ENCODE measurements around the gene LGALS4. TPM values are rescaled to one million over a fixed set of nuclear protein-coding genes. Genes with fewer than 3 reads are reported as not detected.
"Not testable (repeated sequence)": the region's sequence is repeated elsewhere in the genome, so short reads cannot be mapped to it uniquely, and the experiment has no call there.

Gene LGALS4
- total RNA-seq, 1 experiment from 2014 or later = not detected

DNA sequence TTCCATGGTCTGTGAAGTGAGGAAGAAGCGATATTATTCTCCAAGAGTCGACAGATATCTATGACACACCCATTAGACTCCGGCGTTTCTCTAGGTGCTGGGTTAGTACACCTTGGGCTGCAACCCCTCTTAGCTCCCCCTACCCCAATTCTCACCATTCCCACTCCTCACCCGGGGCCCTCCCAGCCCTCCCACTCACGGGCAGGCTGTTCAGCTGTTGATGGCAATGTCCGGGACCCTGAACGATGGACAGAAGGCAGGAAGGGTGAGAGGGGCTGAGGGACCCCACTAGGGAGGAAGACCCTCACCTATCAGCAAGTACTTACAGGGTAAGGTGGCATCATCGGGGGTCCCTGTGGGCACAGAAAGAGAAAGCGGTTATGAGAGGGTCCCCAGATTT is 9.2 kb downstream of the LGALS4 start:
- DNase-seq (ENCODE audit: low spot score) = no peak
- in situ Hi-C loops (cut with HindIII; ENCODE audit: low sequenced_read_pairs) = no loop called here

DNA sequence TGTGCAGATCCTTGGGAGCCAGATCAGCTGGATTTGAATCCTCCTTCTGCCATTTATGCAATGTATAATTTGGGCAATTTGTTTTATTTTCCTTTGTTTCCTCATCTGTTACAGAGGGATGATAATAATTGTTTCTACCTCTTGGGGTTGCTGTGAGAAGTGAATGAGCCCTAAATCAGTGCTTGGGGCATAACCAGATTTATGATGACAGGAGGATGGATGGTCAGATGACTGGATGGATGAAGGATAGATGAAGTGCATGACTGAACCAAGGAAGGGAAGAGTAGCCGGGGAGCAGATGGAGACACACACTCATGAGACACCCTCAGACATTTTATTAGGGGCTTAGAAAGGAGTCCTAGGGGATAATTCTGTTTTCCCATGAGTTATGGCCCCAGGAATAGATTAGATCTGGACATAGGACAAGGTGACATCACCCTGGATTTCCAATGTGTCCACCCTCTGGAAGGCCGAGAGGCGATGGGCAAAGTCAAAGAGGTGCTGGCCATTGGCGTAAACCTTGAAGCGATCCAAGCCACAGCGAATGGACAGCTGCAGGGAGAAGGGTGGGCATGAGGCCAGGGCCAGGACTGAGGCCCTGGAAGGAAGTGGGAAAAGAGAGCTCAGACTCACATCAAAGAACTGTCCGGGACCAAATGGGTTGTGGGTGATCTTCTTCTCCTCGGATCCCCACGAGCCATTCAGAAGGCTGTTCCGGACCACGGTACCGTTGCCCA is 11.2 kb downstream of the LGALS4 start:
- no peak for DNase-seq (ENCODE audit: low spot score)
- in situ Hi-C loops (cut with HindIII; ENCODE audit: low sequenced_read_pairs) = no loop called here

DNA sequence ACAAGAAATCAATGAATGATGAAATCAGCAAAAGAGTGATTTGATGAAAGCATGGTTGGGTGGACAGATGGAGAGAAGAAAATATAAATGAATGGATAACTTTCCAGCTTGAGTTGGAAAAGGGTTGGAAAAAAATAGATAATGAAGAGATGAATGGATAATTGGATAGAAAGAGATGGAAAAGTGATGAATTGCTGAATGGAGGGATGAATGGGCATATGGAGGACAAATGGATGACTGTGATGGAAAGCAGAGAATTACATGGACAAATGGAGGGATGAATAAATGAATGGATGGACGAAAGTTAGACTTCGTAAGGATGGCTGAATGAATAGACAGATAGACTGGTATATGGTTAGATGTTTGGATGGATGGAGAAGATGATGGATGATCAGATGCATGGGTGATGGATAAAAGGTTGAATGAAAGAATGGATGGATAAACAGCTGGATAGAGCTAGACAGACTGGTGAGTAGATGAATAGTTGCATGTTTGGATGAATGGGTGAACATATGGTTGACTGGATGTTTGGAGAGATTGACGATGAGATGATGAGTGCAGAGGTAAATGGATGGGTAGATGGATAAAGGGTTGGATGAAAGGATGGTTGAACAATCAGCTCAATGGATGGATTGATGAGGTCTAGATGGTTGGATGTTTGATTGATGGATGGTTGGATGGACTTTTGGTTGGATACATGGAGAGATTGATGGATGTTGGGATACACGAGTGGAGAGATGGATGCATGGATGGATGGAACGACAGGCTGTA is 12.0 kb downstream of the LGALS4 start:
- DNase-seq (ENCODE audit: low spot score) = no peak
- in situ Hi-C loops (cut with HindIII; ENCODE audit: low sequenced_read_pairs) = no loop called here

DNA sequence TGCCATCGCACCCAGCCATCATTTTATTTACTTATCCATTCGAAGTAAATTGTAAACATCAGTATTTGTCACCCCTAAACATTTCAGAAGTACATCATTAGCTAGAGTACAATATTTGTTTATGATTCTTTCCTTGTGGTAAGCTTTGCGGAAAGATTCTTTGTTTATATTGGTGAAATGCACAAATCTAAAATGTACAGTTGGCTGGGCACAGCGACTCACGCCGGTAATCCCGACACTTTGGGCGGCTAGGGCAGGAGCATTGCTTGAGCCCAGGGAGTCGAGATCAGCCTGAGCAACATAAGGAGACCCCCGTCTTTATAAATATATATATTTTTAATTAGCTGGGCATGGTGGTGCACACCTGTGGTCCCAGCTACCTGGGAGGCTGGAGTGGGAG is 13.6 kb downstream of the LGALS4 start:
- in situ Hi-C loops (cut with HindIII; ENCODE audit: low sequenced_read_pairs) = no loop called here
- DNase-seq (ENCODE audit: low spot score) = no peak

DNA sequence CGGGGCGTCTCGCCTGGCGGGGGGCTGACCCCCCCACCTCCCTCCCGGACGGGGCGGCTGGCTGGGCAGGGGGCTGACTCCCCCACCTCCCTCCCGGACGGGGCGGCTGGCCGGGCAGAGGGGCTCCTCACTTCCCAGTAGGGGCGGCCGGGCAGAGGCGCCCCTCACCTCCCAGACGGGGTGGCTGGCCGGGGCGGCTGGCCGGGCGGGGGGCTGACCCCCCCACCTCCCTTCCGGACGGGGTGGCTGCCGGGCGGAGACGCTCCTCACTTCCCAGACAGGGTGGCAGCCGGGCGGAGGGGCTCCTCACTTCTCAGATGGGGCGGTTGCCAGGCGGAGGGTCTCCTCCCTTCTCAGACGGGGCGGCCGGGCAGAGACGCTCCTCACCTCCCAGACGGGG is 15.0 kb downstream of the LGALS4 start:
- in situ Hi-C loops (cut with HindIII; ENCODE audit: low sequenced_read_pairs); DNase-seq (ENCODE audit: low spot score): not testable (repeated sequence)

DNA sequence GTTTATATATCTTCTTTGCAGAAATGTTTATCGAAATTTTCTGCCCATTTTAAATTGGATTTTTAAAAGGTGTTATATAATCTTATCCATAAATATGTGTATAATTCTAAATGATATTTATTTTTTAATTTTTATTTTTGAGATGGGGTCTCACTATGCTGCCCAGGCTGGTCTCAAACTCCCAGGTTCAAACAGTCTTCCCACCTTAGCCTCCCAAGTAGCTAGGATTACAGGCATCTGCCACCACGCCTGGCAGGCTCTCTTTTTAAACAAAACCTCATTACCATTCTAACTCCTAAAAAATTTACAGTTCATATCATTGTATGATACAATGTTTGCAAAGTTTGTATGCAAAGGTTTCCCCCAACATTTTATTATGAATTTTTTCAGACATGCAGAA is 16.6 kb downstream of the LGALS4 start:
- in situ Hi-C loops (cut with HindIII; ENCODE audit: low sequenced_read_pairs) = no loop called here
- no peak for DNase-seq (ENCODE audit: low spot score)

DNA sequence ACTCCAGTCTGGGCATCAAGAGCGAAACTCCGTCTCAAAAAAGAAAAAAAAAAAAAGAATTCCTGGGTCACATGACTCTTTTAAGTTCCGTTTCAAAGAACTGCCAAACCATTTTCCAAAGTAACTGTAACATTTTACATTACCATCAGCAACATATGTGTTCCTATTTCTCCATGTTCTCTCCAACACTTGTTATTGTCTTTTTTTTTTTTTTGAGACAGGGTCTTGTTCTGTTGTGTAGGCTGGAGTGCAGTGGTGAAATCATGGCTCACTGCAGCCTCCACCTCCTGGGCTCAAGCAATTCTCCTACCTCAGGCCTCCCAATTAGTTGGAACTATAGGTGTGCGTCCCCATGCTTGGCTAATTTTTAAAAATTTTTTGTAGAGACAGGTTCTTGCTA is 17.2 kb downstream of the LGALS4 start:
- DNase-seq (ENCODE audit: low spot score) = no peak
- in situ Hi-C loops (cut with HindIII; ENCODE audit: low sequenced_read_pairs) = no loop called here

DNA sequence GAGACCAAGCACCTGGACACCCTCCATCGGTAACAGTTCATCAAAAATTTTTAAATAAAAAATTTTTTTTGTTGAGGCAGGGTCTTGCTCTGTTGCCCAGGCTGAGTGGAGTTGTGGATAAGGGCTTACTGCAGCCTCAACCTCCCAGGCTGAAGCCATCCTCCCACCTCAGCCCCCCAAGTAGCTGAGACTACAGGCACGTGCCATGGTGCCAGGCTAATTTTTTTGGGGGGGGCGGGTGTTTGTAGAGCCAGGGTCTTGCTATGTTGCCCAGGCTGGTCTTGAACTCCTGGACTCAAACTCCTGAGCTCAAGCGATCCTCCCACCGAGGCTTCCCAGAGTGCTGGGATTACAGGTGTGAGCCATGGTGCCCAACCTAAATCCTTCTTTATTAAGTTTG is 19.1 kb downstream of the LGALS4 start:
- in situ Hi-C loops (cut with HindIII; ENCODE audit: low sequenced_read_pairs) = no loop called here

DNA sequence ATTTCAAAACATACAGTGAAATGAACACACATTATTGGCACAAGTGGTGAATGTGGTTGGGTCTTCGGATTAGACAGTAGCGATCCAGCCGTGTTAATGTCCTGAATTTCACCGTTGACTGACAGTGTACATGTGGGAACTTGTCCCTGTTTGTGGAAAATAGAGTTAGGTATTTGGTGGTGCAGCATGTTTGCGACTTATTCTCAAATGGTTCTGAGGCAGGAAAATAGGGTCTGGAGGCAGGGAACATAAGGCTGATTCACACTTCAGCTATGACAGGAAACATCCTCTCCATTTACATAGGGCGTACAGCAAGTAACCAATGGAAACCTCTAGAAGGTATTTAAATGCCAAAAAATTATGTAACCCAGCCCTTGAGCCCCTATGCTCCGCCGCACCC is 19.6 kb downstream of the LGALS4 start:
- in situ Hi-C loops (cut with HindIII; ENCODE audit: low sequenced_read_pairs) = no loop called here
- DNase-seq (ENCODE audit: low spot score) = no peak

More for the DNA sequence above, 19.1 kb downstream of the LGALS4 start:
- no peak for DNase-seq (ENCODE audit: low spot score)

DNA sequence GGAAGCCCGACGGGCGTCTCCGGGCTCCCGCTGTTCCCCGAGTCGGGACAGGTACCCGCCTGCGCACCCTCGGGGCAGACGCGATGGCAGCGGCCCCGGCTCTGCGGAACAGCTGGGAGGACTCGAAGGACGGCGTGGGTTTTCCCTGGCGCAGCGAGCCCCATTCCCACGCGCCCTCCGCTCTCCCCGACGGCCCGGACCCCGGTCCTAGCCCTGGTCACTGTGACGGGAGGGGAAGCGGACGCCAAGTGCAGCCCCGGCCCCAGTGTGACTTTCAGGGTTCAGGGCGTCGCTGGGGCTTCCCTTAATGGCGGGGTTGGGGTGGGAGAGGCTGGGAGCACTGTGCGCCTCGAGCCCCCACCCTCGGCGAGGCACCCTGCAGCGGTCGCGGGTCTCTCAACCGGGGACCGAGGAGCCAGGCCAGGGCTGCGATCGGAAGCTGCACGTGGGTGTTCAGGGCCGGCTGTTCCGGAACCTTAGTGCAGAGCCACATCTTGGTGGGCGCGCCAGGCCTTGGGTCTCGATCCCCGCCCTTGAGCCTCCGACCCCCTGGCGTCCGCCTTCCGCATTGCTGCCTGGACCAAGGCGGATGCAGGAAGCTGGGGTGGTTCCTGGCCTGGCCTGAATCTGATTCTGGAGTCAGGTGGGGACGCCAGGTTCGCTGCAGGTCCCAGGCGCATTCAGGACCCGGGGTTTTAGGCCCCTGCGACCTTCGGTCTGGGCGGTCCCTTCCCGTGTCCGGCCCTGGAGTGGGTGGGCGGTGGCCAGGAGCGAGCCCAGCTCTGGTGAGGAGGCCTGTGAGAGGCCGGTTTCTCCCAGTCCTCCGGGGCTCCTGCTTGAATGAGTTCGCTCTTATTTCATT is 20.3 kb downstream of the LGALS4 start:
- in situ Hi-C loops (cut with HindIII; ENCODE audit: low sequenced_read_pairs) = no loop called here
- DNase-seq (ENCODE audit: low spot score) = no peak

DNA sequence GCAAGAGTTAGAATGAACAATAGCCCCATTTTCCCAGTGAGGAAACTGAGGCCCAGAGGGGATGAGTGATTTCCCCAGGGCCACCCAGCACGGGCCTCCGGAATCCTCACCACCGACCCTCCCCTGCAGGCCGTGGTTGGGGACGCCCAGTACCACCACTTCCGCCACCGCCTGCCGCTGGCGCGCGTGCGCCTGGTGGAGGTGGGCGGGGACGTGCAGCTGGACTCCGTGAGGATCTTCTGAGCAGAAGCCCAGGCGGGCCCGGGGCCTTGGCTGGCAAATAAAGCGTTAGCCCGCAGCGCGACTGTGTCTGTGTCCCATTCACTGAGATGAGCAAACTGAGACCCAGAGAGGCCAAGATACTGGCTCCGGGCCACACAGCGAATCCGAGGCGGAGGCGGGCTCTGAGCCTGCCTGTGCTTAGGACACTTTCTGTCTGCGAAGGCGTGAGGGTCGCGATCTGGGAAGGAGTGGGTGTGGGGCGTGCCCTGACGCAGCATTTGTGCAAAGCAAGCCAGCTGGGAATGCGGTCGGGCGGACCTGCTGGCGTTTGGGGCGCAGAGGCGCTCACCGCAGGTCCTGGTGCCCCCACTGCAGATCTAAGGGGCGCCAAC is 21.2 kb downstream of the LGALS4 start:
- in situ Hi-C loops (cut with HindIII; ENCODE audit: low sequenced_read_pairs); DNase-seq (ENCODE audit: low spot score): not testable (repeated sequence)

DNA sequence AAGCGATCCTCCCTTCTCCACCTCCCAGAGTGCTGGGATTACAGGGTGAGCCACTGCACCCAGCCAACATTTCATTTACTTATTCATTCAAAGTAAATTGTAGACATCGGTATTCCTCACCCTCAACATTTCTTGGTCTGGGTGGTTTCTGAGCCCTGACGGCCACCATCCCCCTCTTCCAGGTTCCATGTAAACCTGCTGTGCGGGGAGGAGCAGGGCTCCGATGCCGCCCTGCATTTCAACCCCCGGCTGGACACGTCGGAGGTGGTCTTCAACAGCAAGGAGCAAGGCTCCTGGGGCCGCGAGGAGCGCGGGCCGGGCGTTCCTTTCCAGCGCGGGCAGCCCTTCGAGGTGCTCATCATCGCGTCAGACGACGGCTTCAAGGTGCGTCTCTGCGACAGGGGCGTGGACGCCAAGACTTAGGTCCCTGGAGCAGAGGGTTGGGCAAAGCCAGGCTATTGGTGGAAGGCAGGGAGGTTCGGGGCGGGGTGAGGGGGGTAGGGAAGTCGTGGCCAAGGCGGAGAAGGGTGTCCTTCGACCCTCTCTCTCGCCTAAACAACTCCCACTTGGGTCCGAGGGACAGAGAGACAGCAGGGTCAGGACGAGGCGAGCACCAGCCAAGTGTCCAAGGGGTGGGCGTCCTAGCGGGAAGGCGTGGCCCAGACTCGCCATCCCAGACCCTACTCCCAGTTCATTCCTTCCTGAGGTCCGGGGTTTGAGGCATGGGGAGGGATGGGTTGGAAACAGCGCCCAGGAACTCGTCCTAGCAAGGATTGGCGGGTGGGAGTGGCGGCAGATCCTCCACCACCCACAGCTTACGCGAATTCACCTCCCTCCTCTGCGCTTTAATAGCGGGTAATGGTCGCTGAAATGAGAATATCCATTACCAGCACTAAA is 22.0 kb downstream of the LGALS4 start:
- in situ Hi-C loops (cut with HindIII; ENCODE audit: low sequenced_read_pairs); DNase-seq (ENCODE audit: low spot score): not testable (repeated sequence)

DNA sequence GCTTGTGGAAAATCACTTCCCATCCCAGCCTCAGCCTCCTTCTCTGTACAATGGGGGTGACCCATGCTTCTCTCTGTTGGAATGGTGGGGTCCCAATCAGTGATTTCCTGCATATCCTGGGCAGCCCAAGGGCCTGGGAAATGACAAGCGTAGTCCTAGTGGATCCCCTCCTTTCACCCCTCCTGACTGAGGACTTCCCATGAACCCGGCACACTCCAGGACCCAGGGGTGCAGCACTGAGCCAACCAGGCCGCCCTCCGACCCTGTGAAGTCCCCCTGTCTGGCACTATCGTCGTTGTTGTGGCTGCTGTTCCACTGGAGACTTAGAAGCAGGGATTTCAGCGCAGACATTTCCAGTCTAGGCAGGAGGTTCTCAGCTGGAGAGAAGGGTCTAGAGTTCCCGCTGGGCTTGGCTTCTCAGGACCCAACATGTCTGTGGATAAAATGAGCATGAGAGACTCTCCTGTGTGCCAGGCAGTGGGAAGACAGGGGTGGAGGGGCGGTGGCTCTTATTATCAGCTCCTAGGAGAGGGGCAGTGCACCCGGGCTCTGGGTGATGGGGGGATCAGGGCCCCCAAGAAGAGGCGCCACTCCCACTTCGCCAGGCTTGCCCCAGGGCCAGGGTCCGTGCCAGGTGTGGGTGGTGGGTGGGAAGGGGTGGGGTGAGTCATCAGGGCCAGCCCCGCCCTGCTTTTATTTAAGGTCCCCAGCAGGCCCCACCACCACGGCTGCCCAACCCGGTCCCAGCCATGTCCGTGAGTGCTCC is 24.1 kb downstream of the LGALS4 start, which contains the start of gene LGALS7B:
TSS of gene LGALS7B (plus strand) at position 723 of the 766 bp plus-strand sequence. CDS start at position 750, 27 bp downstream.
- in situ Hi-C loops (cut with HindIII; ENCODE audit: low sequenced_read_pairs) = no loop called here
- DNase-seq (ENCODE audit: low spot score) = no peak

DNA sequence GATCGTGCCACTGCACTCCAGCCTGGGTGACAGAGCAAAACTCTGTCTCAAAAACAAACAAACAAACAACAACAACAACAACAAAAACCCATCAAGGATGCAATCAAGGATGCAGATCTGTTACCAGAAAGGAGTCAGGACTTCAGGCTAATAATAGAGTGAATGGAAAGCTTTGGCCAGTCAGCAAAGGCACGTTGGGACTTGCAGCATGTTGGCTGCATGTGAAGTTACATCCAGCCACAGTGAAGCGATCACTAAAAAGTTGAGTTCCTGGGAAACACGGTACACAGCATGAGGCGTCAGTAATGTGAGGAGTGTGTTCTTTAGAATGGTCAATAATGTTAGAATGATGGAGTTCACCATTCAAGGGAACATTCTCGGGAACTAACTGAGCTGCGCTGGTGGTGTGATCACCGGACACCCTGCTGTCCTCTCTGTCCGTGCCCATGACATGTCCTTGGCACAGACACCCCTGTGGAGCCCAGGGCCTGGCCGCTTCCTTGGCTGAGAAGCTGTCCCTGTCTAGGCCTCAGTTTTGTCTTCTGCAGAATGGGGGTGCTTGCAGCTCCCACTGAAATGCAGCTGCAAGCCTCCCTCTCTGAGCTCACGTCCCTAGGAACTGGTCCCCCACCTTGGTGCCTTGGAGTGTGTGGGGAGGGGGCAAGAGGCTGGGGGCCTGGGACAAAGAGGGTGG is 26.0 kb downstream of the LGALS4 start:
- in situ Hi-C loops (cut with HindIII; ENCODE audit: low sequenced_read_pairs) = no loop called here
- no peak for DNase-seq (ENCODE audit: low spot score)

DNA sequence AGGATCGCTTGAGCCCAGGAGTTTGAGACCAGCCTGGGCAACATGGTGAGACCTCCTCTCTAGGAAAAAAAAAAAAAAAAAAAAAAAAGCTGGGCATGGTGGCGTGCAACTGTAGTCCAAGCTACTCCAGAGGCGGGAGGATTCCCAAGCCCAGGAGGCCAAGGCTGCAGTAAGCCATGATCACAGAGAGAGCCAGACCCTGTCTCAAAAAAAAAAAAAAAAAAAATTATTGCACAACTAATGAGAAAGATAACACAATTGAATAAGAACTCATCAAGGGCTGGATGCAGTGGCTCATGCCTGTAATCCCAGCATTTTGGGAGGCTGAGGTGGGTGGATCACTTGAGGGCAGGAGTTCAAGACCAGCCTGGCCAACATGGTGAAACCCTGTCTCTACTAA is 26.7 kb downstream of the LGALS4 start:
- DNase-seq (ENCODE audit: low spot score) = not testable (repeated sequence)

DNA sequence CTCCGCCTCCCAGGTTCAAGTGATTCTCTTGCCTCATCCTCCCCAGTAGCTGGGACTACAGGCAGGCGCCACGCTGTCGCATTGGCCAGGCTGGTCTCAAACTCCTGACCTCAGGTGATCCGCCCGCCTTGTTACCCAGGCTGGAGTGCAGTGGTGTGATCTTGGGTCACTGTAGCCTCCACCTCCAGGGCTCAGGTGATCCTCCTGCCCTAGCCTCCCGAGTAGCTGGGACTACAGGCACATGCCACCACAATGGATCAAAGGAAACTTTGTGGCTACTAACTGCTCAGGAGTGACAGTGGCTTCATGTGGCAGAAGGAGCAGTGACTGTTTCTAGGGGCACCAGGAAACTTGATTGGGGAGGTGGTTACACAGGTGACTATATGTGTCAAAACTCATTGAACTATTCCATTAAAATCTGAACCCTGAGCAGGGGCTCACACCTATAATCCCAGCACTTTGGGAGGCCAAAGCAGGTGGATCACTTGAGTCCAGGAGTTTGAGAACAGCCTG is 27.5 kb downstream of the LGALS4 start:
- DNase-seq (ENCODE audit: low spot score) = no peak
- in situ Hi-C loops (cut with HindIII; ENCODE audit: low sequenced_read_pairs) = no loop called here

More for the DNA sequence above, 26.7 kb downstream of the LGALS4 start:
- in situ Hi-C loops (cut with HindIII; ENCODE audit: low sequenced_read_pairs) = not testable (repeated sequence)

DNA sequence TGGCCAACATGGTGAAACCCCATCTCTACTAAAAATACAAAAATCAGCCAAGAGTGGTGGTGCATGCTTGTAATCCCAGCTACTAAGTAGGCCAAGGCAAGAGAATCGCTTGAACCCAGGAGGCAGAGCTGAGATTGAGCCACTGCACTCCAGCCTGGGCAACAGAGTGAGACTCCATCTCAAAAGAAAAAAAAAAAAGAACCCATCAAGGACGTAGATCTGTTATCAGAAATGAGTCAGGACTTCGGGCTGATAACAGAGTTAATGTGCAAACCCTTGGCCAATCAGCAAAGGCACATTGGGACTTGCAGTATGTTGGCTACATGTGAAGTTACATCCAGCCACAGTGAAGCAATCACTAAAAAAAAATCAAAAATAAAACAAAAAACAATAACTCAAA is 28.5 kb downstream of the LGALS4 start:
- in situ Hi-C loops (cut with HindIII; ENCODE audit: low sequenced_read_pairs) = no loop called here
- no peak for DNase-seq (ENCODE audit: low spot score)
